Retina (tissue), 1 donor: Measurements from ENCODE around the gene CLIC4.

Experiments
- DNase-seq: peaks from one replicate; pipeline ENCODE4 v3.0.0-alpha.2; 2016

Gene CLIC4

GRCh38 chr1:24861821-24862727, 116.8 kb downstream of the CLIC4 start:
- DNase-seq: peak; percentile 24

GRCh38 chr1:24862775-24863483, 117.7 kb downstream of the CLIC4 start:
- no peak for DNase-seq

GRCh38 chr1:24864370-24864777, 119.1 kb downstream of the CLIC4 start:
- no peak for DNase-seq

DNA sequence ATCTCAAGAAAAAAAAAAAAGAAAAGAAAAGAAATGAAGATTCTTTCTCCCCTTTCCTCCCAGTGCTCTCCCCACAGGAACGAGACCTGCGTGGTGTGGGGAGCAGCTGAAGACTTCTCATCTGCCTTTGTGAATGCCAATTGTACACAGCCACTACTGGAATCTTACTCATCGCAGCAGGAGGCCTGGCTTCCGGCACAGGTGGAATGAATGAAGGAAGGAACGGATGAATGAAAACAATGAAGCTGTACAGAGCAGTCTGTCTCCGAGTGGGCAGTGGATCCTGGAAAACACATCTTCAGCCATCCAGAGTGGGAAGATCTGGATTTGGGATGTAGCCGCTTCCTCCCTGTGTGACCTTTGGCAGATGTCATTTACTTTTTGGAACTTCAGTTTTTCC, 119.9 kb downstream of the CLIC4 start:
- no peak for DNase-seq

DNA sequence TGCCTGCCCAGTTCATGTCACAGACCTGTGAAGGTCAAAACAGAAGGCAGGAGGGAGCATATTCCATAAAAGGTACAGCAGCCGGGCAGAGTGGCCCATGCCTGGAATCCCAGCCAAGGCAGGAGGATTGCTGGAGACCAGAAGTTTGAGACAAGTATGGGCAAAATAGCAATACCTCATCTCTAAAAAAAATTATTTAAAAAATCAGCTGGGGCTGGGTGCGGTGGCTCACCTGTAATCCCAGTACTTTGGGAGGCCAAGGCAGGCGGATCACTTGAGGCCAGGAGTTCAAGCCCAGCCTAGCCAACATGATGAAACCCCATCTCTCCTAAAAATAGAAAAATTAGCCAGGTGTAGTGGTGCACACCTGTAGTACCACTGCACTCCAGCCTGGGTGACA, 120.3 kb downstream of the CLIC4 start:
- no peak for DNase-seq

DNA sequence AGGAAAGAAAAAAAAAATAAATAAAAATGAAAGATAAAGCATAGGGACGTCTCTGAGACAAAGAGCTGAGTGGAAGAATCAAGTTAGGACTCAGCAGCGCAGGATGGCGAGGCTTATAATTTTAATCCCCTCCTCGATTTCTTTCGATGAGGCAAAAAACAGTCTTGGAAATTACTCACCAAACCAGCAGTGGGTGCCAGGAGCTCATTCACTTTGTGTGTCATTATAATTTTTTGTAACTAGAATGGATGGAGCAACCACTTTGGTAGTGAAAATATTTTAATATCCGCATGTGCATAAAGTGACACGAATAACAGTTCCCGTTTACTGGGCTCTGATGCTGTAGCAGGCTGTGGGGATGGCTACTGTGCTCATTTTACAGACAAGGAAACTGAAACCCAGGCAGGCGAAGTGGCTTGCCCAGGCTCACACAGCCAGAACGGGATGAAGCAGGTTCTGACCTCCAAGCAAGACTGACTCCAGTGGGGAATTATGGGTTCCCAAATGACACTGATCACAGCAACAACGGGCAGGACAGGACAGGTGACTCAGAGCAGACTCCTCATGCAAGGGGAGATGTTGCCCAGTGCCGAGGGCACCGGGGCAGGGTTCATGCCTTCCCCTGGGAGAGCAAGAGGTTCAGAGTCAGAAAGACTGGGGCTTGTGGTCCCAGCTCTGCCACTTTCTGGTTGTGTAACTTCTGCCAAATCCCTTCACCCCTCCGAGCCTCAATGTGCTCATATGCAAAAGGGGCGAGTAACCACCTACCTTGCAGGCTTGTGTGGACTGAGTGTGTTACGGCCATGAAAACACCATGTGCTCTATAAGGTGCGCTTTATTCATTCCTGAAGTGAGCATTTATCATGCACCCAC, 121.2 kb downstream of the CLIC4 start:
- no peak for DNase-seq

- DNase-seq: no peak
These were observed 122.0 kb downstream of the CLIC4 start for GRCh38 chr1:24867084-24867870.

GRCh38 chr1:24868016-24868875, 123.0 kb downstream of the CLIC4 start:
- DNase-seq: no peak

GRCh38 chr1:24870551-24871195, 125.4 kb downstream of the CLIC4 start:
- no peak for DNase-seq

- DNase-seq: no peak
These were observed 126.2 kb downstream of the CLIC4 start for GRCh38 chr1:24871306-24871901.

- no peak for DNase-seq
These were observed 127.0 kb downstream of the CLIC4 start for GRCh38 chr1:24872061-24872850.

- DNase-seq: no peak
These were observed 127.9 kb downstream of the CLIC4 start for GRCh38 chr1:24873148-24873547.

GRCh38 chr1:24874056-24874455, 128.8 kb downstream of the CLIC4 start:
- DNase-seq: no peak

DNA sequence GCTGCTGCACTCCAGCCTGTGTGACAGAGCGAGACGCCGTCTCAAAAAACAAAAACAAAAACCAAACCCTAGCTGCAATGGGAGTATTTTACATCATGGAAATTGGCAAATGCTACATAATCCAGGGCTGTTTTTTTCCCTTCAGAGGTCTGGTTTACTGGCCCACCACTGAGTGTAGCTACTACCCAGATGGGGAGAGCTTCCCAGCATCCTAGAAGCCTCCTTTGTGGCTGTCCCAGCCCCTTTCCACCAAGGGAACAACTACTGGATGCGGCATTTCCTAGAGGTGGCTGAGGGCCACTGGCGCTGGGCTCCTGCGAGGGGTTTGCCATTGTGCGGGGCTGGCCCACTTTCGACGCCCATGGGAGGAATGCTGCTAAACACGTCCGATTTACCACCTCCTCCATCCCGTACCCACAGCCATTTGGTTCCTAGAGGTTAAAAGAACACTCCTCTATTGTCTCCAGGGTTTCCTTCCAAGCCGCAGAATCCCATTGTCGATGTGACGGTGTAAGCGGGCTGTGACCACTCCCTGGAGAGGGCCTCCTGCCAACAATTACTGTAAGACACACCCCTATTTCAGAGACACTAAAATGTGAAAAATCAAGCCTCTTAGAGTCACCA, 129.5 kb downstream of the CLIC4 start:
- DNase-seq: no peak

- no peak for DNase-seq
These were observed 130.0 kb downstream of the CLIC4 start for GRCh38 chr1:24875257-24875656.

DNA sequence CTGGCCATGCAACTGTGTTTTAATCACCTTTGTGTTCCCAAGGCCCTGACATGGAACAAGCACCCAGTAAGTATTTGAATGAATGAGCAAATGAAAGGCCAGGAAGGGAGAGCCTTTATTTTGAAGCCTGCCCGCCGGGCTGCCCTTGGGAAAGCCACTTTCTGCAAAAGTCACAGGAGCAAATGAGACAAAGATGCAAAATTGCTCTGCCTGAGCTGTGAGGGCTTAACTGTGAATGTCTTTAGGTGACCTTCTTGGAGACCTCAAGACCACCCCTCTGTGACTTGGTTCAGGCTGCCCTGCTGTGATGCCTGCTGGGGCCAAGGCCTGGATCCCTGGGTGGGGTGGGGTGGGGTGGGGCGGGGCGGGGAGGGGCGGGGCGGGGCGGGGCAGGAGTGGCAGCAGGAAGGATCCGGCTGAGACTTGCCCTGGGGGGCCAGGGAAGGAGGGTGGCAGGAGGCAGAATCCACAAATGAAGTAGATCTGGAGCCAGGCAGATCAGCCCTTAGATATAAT, 130.8 kb downstream of the CLIC4 start:
- no peak for DNase-seq

- DNase-seq: no peak
These were observed 132.8 kb downstream of the CLIC4 start for GRCh38 chr1:24878045-24878444.
